WTC11 (cell line): ENCODE measurements around the gene KLF2. TPM values are rescaled to one million over a fixed set of nuclear protein-coding genes. Genes with fewer than 3 reads are reported as not detected.

Experiments
- ATAC-seq: fragments of 200-7000 bp; cut with Tn5 transposase; 2 replicates; pipeline ENCODE4 v1.10.0; 2021; ENCODE audit warnings: mild to moderate bottlenecking, moderate library complexity
- CTCF ChIA-PET: fragments of 300-600 bp; sonication (Branson Sonifier 250); formaldehyde crosslinking; loops from one replicate; lab custom pipeline; 2021; ENCODE audit warnings: antibody characterized with exemption; lab: Charles Lee
- POLR2A ChIA-PET: fragments of 350-600 bp; sonication (Branson Sonifier 250); formaldehyde crosslinking; loops from one replicate; lab custom pipeline; 2021; ENCODE audit warnings: antibody characterized with exemption; lab: Charles Lee
- DNase-seq: peaks from one replicate; pipeline ENCODE4 v3.0.0; 2021; ENCODE audit warnings: low spot score
- H3K27ac Mint-ChIP-seq: 2 replicates; pipeline ENCODE4 v1.8.0; 2021; ENCODE audit warnings: mixed read lengths
- H3K27me3 Mint-ChIP-seq: 2 replicates; pipeline ENCODE4 v1.8.0; 2021; ENCODE audit warnings: low read depth, mild to moderate bottlenecking, moderate library complexity, mixed read lengths
- H3K36me3 Mint-ChIP-seq: 2 replicates; pipeline ENCODE4 v1.8.0; 2021; ENCODE audit warnings: mixed read lengths
- H3K4me1 Mint-ChIP-seq: 2 replicates; pipeline ENCODE4 v1.8.0; 2022; ENCODE audit warnings: mixed read lengths
- H3K4me3 Mint-ChIP-seq: 2 replicates; pipeline ENCODE4 v1.8.0; 2021; ENCODE audit warnings: mild to moderate bottlenecking, moderate library complexity, mixed read lengths
- H3K9me3 Mint-ChIP-seq: 2 replicates; pipeline ENCODE4 v1.8.0; 2021; ENCODE audit warnings: mixed read lengths
- ATF1 ChIP-seq: sonication (generic); formaldehyde crosslinking; IDR thresholded peaks from 2 replicates; pipeline ENCODE4 v1.8.1; 2023; ENCODE audit warnings: mild to moderate bottlenecking, moderate library complexity, missing genetic modification reagents
- CREM ChIP-seq: sonication (generic); formaldehyde crosslinking; IDR thresholded peaks from 2 replicates; pipeline ENCODE4 v1.8.1; 2022; ENCODE audit warnings: mild to moderate bottlenecking, missing genetic modification reagents, moderate library complexity
- EMX1 ChIP-seq: fragments of 250-450 bp; sonication (Bioruptor Pico); IDR thresholded peaks from 2 replicates; pipeline ENCODE4 v1.8.0; 2021; ENCODE audit warnings: mild to moderate bottlenecking
- ETV6 ChIP-seq: sonication (generic); formaldehyde crosslinking; IDR thresholded peaks from 2 replicates; pipeline ENCODE4 v1.8.1; 2022; ENCODE audit warnings: mild to moderate bottlenecking, missing genetic modification reagents
- FOXJ3 ChIP-seq: sonication (generic); formaldehyde crosslinking; IDR thresholded peaks from 2 replicates; pipeline ENCODE4 v1.9.0; 2021; ENCODE audit warnings: missing genetic modification reagents, mild to moderate bottlenecking, borderline replicate concordance
- GABPB1 ChIP-seq: sonication (generic); formaldehyde crosslinking; IDR thresholded peaks from 2 replicates; pipeline ENCODE4 v1.8.1; 2023; ENCODE audit warnings: mild to moderate bottlenecking, missing genetic modification reagents
- NFATC4 ChIP-seq: fragments of 250-450 bp; sonication (Bioruptor Pico); IDR thresholded peaks from 2 replicates; pipeline ENCODE4 v1.9.0; 2021; ENCODE audit warnings: mild to moderate bottlenecking
- NFYB ChIP-seq: sonication (generic); formaldehyde crosslinking; conservative IDR thresholded peaks from 2 replicates; pipeline ENCODE4 v1.8.0; 2022; ENCODE audit warnings: low read depth, missing genetic modification reagents
- OVOL2 ChIP-seq: fragments of 250-450 bp; sonication (Bioruptor Pico); IDR thresholded peaks from 2 replicates; pipeline ENCODE4 v1.9.0; 2021; ENCODE audit warnings: mild to moderate bottlenecking, borderline replicate concordance
- SOX15 ChIP-seq: fragments of 250-450 bp; sonication (Bioruptor Pico); IDR thresholded peaks from 2 replicates; pipeline ENCODE4 v1.9.0; 2021; ENCODE audit warnings: mild to moderate bottlenecking
- ZBTB21 ChIP-seq: sonication (generic); formaldehyde crosslinking; IDR thresholded peaks from 2 replicates; pipeline ENCODE4 v1.8.1; 2023; ENCODE audit warnings: mild to moderate bottlenecking, missing genetic modification reagents, borderline replicate concordance
- ZNF317 ChIP-seq: sonication (generic); formaldehyde crosslinking; IDR thresholded peaks from 2 replicates; pipeline ENCODE4 v1.8.1; 2023; ENCODE audit warnings: low read depth, mild to moderate bottlenecking, moderate library complexity, missing genetic modification reagents, borderline replicate concordance
- ZNF416 ChIP-seq: fragments of 250-450 bp; sonication (Bioruptor Pico); IDR thresholded peaks from 2 replicates; pipeline ENCODE4 v1.9.0; 2021; ENCODE audit warnings: mild to moderate bottlenecking, inconsistent platforms
- total RNA-seq: library from RNA; stranded (reverse); gene quantifications from 3 replicates; pipeline ENCODE4 v1.2.3, GENCODE V29; 2021
- TF ChIP-seq, protein P1 (sequence below): sonication (generic); formaldehyde crosslinking; IDR thresholded peaks from 2 replicates; pipeline ENCODE4 v1.8.0; 2022; ENCODE audit warnings: missing genetic modification reagents
- TF ChIP-seq, protein P2 (sequence below): sonication (generic); formaldehyde crosslinking; IDR thresholded peaks from 2 replicates; pipeline ENCODE4 v1.8.0; 2022; ENCODE audit warnings: mild to moderate bottlenecking, missing genetic modification reagents
- TF ChIP-seq, protein P3 (sequence below): sonication (generic); formaldehyde crosslinking; conservative IDR thresholded peaks from 2 replicates; pipeline ENCODE4 v1.8.1; 2023; ENCODE audit warnings: mild to moderate bottlenecking, low read depth, missing genetic modification reagents, moderate library complexity
- TF ChIP-seq, protein P4 (sequence below): sonication (generic); formaldehyde crosslinking; IDR thresholded peaks from 2 replicates; pipeline ENCODE4 v1.8.1; 2022; ENCODE audit warnings: mild to moderate bottlenecking, moderate library complexity, missing genetic modification reagents
- TF ChIP-seq, protein P5 (sequence below): fragments of 200-600 bp; IDR thresholded peaks from 2 replicates; pipeline ENCODE4 v1.8.0; 2022; ENCODE audit warnings: antibody characterized with exemption
- TF ChIP-seq, protein P6 (sequence below): fragments of 250-450 bp; sonication (Bioruptor Pico); IDR thresholded peaks from 2 replicates; pipeline ENCODE4 v1.9.0; 2021; ENCODE audit warnings: mild to moderate bottlenecking, borderline replicate concordance
- TF ChIP-seq, protein P7 (sequence below): sonication (generic); formaldehyde crosslinking; IDR thresholded peaks from 2 replicates; pipeline ENCODE4 v1.8.0; 2023; ENCODE audit warnings: mild to moderate bottlenecking, missing genetic modification reagents

The KLF2 gene
- total RNA-seq, 1 experiment from 2014 or later, result 1.1 TPM

DNA sequence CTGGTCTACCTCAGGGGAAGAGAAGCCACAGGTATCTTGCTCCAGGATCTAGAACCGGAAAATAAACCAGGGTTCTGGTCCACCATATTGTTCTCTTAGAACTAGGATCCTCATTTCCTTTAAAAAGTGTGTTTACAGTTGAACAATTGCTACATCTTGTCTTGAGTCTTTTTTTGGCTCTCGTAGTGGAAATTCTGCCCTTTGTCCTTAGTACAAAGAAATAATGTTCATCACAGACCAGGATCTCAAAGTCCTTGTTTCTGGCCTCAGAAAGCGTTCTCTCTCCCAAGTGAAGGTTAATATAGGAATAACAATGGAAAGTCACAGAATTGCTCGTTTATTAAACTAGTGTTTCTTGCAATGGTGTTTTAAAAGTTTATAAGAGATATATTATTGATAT lies 20.8 kb downstream of the KLF2 start:
- no peak for DNase-seq
- ChIA-PET POLR2A (no interaction called here), CTCF (interaction anchor here (1.7 kb wide), 1 partner anchor 41 kb away, joined by 4 read pairs; no protein-coding TSS in a partner anchor)
- H3K36me3 Mint-ChIP-seq, result no peaks in the 10 kb centered on the region
- no peak overlapping the region for H3K4me3 Mint-ChIP-seq
- H3K27ac Mint-ChIP-seq, result no peak overlapping the region
- TF ChIP-seq, protein P1, sequence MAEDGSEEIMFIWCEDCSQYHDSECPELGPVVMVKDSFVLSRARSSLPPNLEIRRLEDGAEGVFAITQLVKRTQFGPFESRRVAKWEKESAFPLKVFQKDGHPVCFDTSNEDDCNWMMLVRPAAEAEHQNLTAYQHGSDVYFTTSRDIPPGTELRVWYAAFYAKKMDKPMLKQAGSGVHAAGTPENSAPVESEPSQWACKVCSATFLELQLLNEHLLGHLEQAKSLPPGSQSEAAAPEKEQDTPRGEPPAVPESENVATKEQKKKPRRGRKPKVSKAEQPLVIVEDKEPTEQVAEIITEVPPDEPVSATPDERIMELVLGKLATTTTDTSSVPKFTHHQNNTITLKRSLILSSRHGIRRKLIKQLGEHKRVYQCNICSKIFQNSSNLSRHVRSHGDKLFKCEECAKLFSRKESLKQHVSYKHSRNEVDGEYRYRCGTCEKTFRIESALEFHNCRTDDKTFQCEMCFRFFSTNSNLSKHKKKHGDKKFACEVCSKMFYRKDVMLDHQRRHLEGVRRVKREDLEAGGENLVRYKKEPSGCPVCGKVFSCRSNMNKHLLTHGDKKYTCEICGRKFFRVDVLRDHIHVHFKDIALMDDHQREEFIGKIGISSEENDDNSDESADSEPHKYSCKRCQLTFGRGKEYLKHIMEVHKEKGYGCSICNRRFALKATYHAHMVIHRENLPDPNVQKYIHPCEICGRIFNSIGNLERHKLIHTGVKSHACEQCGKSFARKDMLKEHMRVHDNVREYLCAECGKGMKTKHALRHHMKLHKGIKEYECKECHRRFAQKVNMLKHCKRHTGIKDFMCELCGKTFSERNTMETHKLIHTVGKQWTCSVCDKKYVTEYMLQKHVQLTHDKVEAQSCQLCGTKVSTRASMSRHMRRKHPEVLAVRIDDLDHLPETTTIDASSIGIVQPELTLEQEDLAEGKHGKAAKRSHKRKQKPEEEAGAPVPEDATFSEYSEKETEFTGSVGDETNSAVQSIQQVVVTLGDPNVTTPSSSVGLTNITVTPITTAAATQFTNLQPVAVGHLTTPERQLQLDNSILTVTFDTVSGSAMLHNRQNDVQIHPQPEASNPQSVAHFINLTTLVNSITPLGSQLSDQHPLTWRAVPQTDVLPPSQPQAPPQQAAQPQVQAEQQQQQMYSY (CRISPR knock-in tag), result no peak
- TF ChIP-seq NFATC4 (CRISPR knock-in tag) (no peak), ZNF317 (CRISPR knock-in tag) (no peak), ZNF416 (CRISPR knock-in tag) (no peak), ETV6 (CRISPR knock-in tag) (no peak), OVOL2 (CRISPR knock-in tag) (no peak), GABPB1 (no peak), EMX1 (CRISPR knock-in tag) (no peak), CREM (CRISPR knock-in tag) (no peak), ZBTB21 (no peak), ATF1 (CRISPR knock-in tag) (no peak), SOX15 (no peak), NFYB (CRISPR knock-in tag) (no peak), FOXJ3 (no peak)
- TF ChIP-seq, protein P2, sequence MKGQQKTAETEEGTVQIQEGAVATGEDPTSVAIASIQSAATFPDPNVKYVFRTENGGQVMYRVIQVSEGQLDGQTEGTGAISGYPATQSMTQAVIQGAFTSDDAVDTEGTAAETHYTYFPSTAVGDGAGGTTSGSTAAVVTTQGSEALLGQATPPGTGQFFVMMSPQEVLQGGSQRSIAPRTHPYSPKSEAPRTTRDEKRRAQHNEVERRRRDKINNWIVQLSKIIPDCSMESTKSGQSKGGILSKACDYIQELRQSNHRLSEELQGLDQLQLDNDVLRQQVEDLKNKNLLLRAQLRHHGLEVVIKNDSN, result no peak
- TF ChIP-seq, protein P3, sequence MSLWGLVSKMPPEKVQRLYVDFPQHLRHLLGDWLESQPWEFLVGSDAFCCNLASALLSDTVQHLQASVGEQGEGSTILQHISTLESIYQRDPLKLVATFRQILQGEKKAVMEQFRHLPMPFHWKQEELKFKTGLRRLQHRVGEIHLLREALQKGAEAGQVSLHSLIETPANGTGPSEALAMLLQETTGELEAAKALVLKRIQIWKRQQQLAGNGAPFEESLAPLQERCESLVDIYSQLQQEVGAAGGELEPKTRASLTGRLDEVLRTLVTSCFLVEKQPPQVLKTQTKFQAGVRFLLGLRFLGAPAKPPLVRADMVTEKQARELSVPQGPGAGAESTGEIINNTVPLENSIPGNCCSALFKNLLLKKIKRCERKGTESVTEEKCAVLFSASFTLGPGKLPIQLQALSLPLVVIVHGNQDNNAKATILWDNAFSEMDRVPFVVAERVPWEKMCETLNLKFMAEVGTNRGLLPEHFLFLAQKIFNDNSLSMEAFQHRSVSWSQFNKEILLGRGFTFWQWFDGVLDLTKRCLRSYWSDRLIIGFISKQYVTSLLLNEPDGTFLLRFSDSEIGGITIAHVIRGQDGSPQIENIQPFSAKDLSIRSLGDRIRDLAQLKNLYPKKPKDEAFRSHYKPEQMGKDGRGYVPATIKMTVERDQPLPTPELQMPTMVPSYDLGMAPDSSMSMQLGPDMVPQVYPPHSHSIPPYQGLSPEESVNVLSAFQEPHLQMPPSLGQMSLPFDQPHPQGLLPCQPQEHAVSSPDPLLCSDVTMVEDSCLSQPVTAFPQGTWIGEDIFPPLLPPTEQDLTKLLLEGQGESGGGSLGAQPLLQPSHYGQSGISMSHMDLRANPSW (CRISPR knock-in tag), result no peak
- TF ChIP-seq, protein P4, sequence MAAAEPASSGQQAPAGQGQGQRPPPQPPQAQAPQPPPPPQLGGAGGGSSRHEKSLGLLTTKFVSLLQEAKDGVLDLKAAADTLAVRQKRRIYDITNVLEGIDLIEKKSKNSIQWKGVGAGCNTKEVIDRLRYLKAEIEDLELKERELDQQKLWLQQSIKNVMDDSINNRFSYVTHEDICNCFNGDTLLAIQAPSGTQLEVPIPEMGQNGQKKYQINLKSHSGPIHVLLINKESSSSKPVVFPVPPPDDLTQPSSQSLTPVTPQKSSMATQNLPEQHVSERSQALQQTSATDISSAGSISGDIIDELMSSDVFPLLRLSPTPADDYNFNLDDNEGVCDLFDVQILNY (CRISPR knock-in tag), result no peak
- TF ChIP-seq, protein P5, sequence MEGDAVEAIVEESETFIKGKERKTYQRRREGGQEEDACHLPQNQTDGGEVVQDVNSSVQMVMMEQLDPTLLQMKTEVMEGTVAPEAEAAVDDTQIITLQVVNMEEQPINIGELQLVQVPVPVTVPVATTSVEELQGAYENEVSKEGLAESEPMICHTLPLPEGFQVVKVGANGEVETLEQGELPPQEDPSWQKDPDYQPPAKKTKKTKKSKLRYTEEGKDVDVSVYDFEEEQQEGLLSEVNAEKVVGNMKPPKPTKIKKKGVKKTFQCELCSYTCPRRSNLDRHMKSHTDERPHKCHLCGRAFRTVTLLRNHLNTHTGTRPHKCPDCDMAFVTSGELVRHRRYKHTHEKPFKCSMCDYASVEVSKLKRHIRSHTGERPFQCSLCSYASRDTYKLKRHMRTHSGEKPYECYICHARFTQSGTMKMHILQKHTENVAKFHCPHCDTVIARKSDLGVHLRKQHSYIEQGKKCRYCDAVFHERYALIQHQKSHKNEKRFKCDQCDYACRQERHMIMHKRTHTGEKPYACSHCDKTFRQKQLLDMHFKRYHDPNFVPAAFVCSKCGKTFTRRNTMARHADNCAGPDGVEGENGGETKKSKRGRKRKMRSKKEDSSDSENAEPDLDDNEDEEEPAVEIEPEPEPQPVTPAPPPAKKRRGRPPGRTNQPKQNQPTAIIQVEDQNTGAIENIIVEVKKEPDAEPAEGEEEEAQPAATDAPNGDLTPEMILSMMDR, result no peak
- TF ChIP-seq, protein P6, sequence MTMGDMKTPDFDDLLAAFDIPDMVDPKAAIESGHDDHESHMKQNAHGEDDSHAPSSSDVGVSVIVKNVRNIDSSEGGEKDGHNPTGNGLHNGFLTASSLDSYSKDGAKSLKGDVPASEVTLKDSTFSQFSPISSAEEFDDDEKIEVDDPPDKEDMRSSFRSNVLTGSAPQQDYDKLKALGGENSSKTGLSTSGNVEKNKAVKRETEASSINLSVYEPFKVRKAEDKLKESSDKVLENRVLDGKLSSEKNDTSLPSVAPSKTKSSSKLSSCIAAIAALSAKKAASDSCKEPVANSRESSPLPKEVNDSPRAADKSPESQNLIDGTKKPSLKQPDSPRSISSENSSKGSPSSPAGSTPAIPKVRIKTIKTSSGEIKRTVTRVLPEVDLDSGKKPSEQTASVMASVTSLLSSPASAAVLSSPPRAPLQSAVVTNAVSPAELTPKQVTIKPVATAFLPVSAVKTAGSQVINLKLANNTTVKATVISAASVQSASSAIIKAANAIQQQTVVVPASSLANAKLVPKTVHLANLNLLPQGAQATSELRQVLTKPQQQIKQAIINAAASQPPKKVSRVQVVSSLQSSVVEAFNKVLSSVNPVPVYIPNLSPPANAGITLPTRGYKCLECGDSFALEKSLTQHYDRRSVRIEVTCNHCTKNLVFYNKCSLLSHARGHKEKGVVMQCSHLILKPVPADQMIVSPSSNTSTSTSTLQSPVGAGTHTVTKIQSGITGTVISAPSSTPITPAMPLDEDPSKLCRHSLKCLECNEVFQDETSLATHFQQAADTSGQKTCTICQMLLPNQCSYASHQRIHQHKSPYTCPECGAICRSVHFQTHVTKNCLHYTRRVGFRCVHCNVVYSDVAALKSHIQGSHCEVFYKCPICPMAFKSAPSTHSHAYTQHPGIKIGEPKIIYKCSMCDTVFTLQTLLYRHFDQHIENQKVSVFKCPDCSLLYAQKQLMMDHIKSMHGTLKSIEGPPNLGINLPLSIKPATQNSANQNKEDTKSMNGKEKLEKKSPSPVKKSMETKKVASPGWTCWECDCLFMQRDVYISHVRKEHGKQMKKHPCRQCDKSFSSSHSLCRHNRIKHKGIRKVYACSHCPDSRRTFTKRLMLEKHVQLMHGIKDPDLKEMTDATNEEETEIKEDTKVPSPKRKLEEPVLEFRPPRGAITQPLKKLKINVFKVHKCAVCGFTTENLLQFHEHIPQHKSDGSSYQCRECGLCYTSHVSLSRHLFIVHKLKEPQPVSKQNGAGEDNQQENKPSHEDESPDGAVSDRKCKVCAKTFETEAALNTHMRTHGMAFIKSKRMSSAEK (CRISPR knock-in tag), result no peak
- TF ChIP-seq, protein P7, sequence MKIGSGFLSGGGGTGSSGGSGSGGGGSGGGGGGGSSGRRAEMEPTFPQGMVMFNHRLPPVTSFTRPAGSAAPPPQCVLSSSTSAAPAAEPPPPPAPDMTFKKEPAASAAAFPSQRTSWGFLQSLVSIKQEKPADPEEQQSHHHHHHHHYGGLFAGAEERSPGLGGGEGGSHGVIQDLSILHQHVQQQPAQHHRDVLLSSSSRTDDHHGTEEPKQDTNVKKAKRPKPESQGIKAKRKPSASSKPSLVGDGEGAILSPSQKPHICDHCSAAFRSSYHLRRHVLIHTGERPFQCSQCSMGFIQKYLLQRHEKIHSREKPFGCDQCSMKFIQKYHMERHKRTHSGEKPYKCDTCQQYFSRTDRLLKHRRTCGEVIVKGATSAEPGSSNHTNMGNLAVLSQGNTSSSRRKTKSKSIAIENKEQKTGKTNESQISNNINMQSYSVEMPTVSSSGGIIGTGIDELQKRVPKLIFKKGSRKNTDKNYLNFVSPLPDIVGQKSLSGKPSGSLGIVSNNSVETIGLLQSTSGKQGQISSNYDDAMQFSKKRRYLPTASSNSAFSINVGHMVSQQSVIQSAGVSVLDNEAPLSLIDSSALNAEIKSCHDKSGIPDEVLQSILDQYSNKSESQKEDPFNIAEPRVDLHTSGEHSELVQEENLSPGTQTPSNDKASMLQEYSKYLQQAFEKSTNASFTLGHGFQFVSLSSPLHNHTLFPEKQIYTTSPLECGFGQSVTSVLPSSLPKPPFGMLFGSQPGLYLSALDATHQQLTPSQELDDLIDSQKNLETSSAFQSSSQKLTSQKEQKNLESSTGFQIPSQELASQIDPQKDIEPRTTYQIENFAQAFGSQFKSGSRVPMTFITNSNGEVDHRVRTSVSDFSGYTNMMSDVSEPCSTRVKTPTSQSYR, result no peak
- H3K27me3 Mint-ChIP-seq, result no peaks in the 10 kb centered on the region
- ATAC-seq, result no peak
- no peaks in the 10 kb centered on the region for H3K4me1 Mint-ChIP-seq
- H3K9me3 Mint-ChIP-seq, result peaks cover 4% of the 10 kb centered on the region; the same call in 1 of the 2 replicates
